A673 (cell line): ENCODE measurements around the gene SLC50A1.

Experiments used
- EZH2 ChIP-seq: fragments of 200-600 bp; sonication (generic); IDR thresholded peaks from 2 replicates; pipeline ENCODE4 v1.6.1; 2017; ENCODE audit warnings: borderline replicate concordance, low read depth, mild to moderate bottlenecking, mixed read lengths, antibody characterized with exemption, low read length; ENCODE audit not compliant: poor library complexity, severe bottlenecking
- TF ChIP-seq, protein P1 (sequence below): fragments of 300-800, 200-600 bp; sonication (generic); conservative IDR thresholded peaks from 2 replicates; pipeline ENCODE4 v1.5.1; 2017; ENCODE audit warnings: low read depth, mild to moderate bottlenecking, antibody characterized with exemption, low read length, moderate library complexity, mixed read lengths

DNA sequence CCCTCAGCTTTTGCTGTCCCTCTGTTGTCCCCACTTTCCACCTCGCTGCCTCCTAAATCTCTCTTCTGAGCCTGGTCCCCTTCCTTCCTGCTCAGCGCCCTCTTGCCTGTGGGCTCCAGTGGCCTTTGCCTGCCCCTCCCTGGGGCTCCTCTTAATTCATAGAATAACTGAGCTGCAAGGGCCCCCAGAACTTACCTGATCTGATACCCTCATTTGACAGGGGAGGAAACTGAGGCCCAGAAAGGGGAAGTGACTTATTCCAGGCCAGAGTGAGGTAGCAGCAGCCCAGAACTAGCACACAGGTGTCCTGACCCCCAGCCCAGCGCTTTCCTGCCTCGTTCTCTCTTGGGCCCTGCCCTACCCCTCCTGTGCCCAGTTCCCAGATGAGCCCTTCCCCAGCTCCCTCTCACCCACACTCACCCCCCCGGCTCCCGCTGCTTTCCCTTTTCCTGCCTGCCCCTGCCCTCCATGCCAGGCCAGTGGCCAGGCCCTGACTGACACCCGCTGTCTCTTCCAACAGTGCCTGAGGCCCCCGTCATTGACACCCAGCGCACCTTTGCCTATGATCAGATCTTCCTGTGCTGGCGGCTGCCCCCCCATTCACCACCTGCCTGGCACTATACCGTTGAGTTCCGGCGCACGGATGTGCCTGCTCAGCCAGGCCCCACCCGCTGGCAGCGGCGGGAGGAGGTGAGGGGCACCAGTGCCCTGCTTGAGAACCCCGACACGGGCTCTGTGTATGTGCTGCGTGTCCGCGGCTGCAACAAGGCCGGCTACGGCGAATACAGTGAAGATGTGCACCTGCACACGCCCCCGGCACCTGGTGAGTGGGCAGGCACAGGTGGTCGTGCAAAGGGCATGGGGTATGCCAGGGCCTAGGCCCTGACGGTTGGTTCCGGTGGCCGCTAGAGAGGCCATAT is 43.7 kb downstream of the SLC50A1 start:
- no peak for TF ChIP-seq EZH2
- TF ChIP-seq, protein P1, sequence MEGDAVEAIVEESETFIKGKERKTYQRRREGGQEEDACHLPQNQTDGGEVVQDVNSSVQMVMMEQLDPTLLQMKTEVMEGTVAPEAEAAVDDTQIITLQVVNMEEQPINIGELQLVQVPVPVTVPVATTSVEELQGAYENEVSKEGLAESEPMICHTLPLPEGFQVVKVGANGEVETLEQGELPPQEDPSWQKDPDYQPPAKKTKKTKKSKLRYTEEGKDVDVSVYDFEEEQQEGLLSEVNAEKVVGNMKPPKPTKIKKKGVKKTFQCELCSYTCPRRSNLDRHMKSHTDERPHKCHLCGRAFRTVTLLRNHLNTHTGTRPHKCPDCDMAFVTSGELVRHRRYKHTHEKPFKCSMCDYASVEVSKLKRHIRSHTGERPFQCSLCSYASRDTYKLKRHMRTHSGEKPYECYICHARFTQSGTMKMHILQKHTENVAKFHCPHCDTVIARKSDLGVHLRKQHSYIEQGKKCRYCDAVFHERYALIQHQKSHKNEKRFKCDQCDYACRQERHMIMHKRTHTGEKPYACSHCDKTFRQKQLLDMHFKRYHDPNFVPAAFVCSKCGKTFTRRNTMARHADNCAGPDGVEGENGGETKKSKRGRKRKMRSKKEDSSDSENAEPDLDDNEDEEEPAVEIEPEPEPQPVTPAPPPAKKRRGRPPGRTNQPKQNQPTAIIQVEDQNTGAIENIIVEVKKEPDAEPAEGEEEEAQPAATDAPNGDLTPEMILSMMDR, result no peak
